SK-N-SH (cell line): ENCODE results near the gene LCMT2. TPM values are rescaled to one million over a fixed set of nuclear protein-coding genes. Genes with fewer than 3 reads are reported as not detected.

Experiments
- CTCF ChIA-PET: fragments of 300-600, 350-600 bp; formaldehyde crosslinking; extraction: SDS; loops from one replicate; lab custom pipeline; 2021; lab: Yijun Ruan, JAX
- POLR2A ChIA-PET: fragments of 350-600 bp; sonication (Branson Sonifier 250); formaldehyde crosslinking; extraction: SDS; loops from one replicate; lab custom pipeline; 2020; ENCODE audit warnings: antibody characterized with exemption, inconsistent platforms; lab: Yijun Ruan, JAX
- DNase-seq: peaks from one replicate; pipeline ENCODE4 v3.0.0; 2012
- H2AFZ ChIP-seq: fragments of 200-600 bp; sonication (generic); 2 replicates; pipeline ENCODE4 v1.8.1; 2016; ENCODE audit warnings: antibody characterized with exemption, mild to moderate bottlenecking, low read depth
- H3F3A ChIP-seq: fragments of 200-600 bp; sonication (generic); replicated peaks from 2 replicates; pipeline ENCODE3; 2016; ENCODE audit warnings: antibody characterized with exemption, mild to moderate bottlenecking; ENCODE audit not compliant: insufficient read depth
- H3K27ac ChIP-seq, 2 experiments: fragments of 200-500 bp in 1 of 2; fragments of 200-600 bp in 1 of 2; sonication (Bioruptor generic) in 1 of 2; sonication (generic), shearing (Covaris generic) in 1 of 2; 2 replicates each; pipeline versions ENCODE4 v1.5.1 to v1.6.1; 2014 to 2016; ENCODE audit warnings: low read depth in 2 of 2, inconsistent platforms in 1 of 2, low read length in 1 of 2, mild to moderate bottlenecking in 1 of 2, mixed read lengths in 1 of 2
- H3K27me3 ChIP-seq: fragments of 200-600 bp; sonication (generic), shearing (Covaris generic); 2 replicates; pipeline ENCODE4 v1.6.1; 2016; ENCODE audit warnings: mixed run types; ENCODE audit not compliant: insufficient read depth
- H3K36me3 ChIP-seq, 2 experiments: fragments of 200-500 bp in 1 of 2; fragments of 200-600 bp in 1 of 2; sonication (Bioruptor generic) in 1 of 2; sonication (generic) in 1 of 2; replicated peaks in 1 of 2; 2 replicates each; pipeline versions ENCODE3 to v1.5.1; 2014 to 2016; ENCODE audit warnings: low read length in 1 of 2, mild to moderate bottlenecking in 1 of 2; ENCODE audit not compliant: insufficient read depth in 2 of 2, control insufficient read depth in 1 of 2
- H3K4me1 ChIP-seq, 2 experiments: fragments of 200-500 bp in 1 of 2; fragments of 200-600 bp in 1 of 2; sonication (Bioruptor generic) in 1 of 2; sonication (generic), shearing (Covaris generic) in 1 of 2; 2 replicates each; pipeline versions ENCODE4 v1.5.1 to v1.6.1; 2014 to 2016; ENCODE audit warnings: low read depth in 1 of 2, low read length in 1 of 2, mixed run types in 1 of 2; ENCODE audit not compliant: insufficient read depth in 2 of 2, control insufficient read depth in 1 of 2
- H3K4me2 ChIP-seq: fragments of 200-600 bp; sonication (generic), shearing (Covaris generic); 2 replicates; pipeline ENCODE4 v1.6.1; 2017; ENCODE audit warnings: mixed run types
- H3K4me3 ChIP-seq, 2 experiments: fragments of 200-500 bp in 1 of 2; fragments of 200-600 bp in 1 of 2; sonication (Bioruptor generic) in 1 of 2; sonication (generic), shearing (Covaris generic) in 1 of 2; 2 replicates each; pipeline versions ENCODE4 v1.5.1 to v1.8.1; 2014 to 2016; ENCODE audit warnings: low read depth in 2 of 2, inconsistent platforms in 1 of 2, low read length in 1 of 2, mild to moderate bottlenecking in 1 of 2, mixed read lengths in 1 of 2, moderate library complexity in 1 of 2
- H3K79me2 ChIP-seq: fragments of 200-600 bp; sonication (generic); 2 replicates; pipeline ENCODE4 v1.8.1; 2017; ENCODE audit warnings: mild to moderate bottlenecking; ENCODE audit not compliant: insufficient read depth
- H3K9ac ChIP-seq: fragments of 200-600 bp; sonication (generic); 2 replicates; pipeline ENCODE4 v1.6.1; 2017; ENCODE audit warnings: mixed run types
- H3K9me2 ChIP-seq: fragments of 200-600 bp; sonication (generic); 2 replicates; pipeline ENCODE4 v1.6.1; 2017; ENCODE audit warnings: mixed run types
- H3K9me3 ChIP-seq: fragments of 200-600 bp; sonication (generic); 2 replicates; pipeline ENCODE4 v1.6.1; 2017; ENCODE audit warnings: mixed run types, mild to moderate bottlenecking, moderate library complexity
- H4K20me1 ChIP-seq: fragments of 200-600 bp; sonication (generic); 2 replicates; pipeline ENCODE4 v1.6.1; 2017; ENCODE audit warnings: mild to moderate bottlenecking, mixed run types; ENCODE audit not compliant: insufficient read depth
- CHD2 ChIP-seq: fragments of 150-350 bp; IDR thresholded peaks from 2 replicates; pipeline ENCODE4 v1.6.1; 2018; ENCODE audit warnings: low read length; ENCODE audit not compliant: partially characterized antibody
- ELF1 ChIP-seq: IDR thresholded peaks from 2 replicates; pipeline ENCODE4 v1.4.0; 2012
- EP300 ChIP-seq, 2 experiments: IDR thresholded peaks; 2 replicates each; pipeline versions ENCODE4 v1.4.0 to v1.6.1; 2012; ENCODE audit warnings: borderline replicate concordance in 1 of 2, low read depth in 1 of 2, low read length in 1 of 2
- FOXM1 ChIP-seq: IDR thresholded peaks from 2 replicates; pipeline ENCODE4 v1.4.0; 2012; ENCODE audit warnings: low read depth, mild to moderate bottlenecking
- GABPA ChIP-seq: IDR thresholded peaks from 2 replicates; pipeline ENCODE4 v1.4.0; 2012; ENCODE audit warnings: low read depth, mild to moderate bottlenecking
- GATA2 ChIP-seq: sonication (generic); formaldehyde crosslinking; IDR thresholded peaks from 2 replicates; pipeline ENCODE4 v1.5.0; 2020; ENCODE audit warnings: mild to moderate bottlenecking, missing genetic modification reagents
- IRF3 ChIP-seq: fragments of 150-350 bp; IDR thresholded peaks from 2 replicates; pipeline ENCODE4 v1.6.1; 2016; ENCODE audit warnings: mild to moderate bottlenecking, low read depth, low read length
- JUND ChIP-seq: IDR thresholded peaks from 2 replicates; pipeline ENCODE4 v1.4.0; 2012
- MAX ChIP-seq: IDR thresholded peaks from 2 replicates; pipeline ENCODE4 v1.4.0; 2012; ENCODE audit warnings: low read depth
- MXI1 ChIP-seq: IDR thresholded peaks from 2 replicates; pipeline ENCODE4 v1.6.1; 2012; ENCODE audit warnings: mild to moderate bottlenecking, low read depth, low read length, improper control_type of control experiment
- NFIC ChIP-seq: IDR thresholded peaks from 2 replicates; pipeline ENCODE4 v1.4.0; 2012; ENCODE audit warnings: borderline replicate concordance
- NRF1 ChIP-seq: IDR thresholded peaks from 2 replicates; pipeline ENCODE4 v1.6.1; 2012; ENCODE audit warnings: low read depth, mild to moderate bottlenecking, low read length
- PBX3 ChIP-seq: IDR thresholded peaks from 2 replicates; pipeline ENCODE4; 2012
- RCOR1 ChIP-seq: fragments of 150-350 bp; IDR thresholded peaks from 2 replicates; pipeline ENCODE4 v1.6.1; 2017; ENCODE audit warnings: antibody characterized with exemption, low read length
- REST ChIP-seq: IDR thresholded peaks from 2 replicates; pipeline ENCODE4 v1.6.1; 2012; ENCODE audit warnings: mild to moderate bottlenecking, low read depth, low read length, moderate library complexity
- RFX5 ChIP-seq: IDR thresholded peaks from 2 replicates; pipeline ENCODE4 v1.6.1; 2012; ENCODE audit warnings: mild to moderate bottlenecking, improper control_type of control experiment, low read length
- RXRA ChIP-seq: IDR thresholded peaks from 2 replicates; pipeline ENCODE4 v1.4.0; 2012; ENCODE audit warnings: low read depth, mild to moderate bottlenecking, borderline replicate concordance
- SIN3A ChIP-seq: IDR thresholded peaks from 2 replicates; pipeline ENCODE4 v1.6.1; 2012; ENCODE audit warnings: low read depth, mild to moderate bottlenecking, low read length, moderate library complexity, borderline replicate concordance
- SMC3 ChIP-seq: IDR thresholded peaks from 2 replicates; pipeline ENCODE4 v1.6.1; 2012; ENCODE audit warnings: low read depth, low read length, improper control_type of control experiment
- TAF1 ChIP-seq: IDR thresholded peaks from 2 replicates; pipeline ENCODE4 v1.6.1; 2012; ENCODE audit warnings: low read depth, mild to moderate bottlenecking, low read length, moderate library complexity, borderline replicate concordance
- TCF12 ChIP-seq: IDR thresholded peaks from 2 replicates; pipeline ENCODE4 v1.4.0; 2012
- TEAD4 ChIP-seq: IDR thresholded peaks from 2 replicates; pipeline ENCODE4 v1.4.0; 2012; ENCODE audit warnings: mild to moderate bottlenecking, borderline replicate concordance; ENCODE audit not compliant: insufficient read depth
- USF2 ChIP-seq: fragments of 150-350 bp; IDR thresholded peaks from 2 replicates; pipeline ENCODE4 v1.6.1; 2017; ENCODE audit warnings: antibody characterized with exemption, low read length, low read depth, borderline replicate concordance
- YY1 ChIP-seq: IDR thresholded peaks from 2 replicates; pipeline ENCODE4 v1.4.0; 2012; ENCODE audit warnings: low read depth, mild to moderate bottlenecking
- WGBS: methylation state at CpG from one replicate; pipeline ENCODE4 v1.1.6; 2017; ENCODE audit warnings: low lambda C conversion rate; 5-methylcytosine and 5-hydroxymethylcytosine counted together
- polyA plus RNA-seq, 3 experiments: library from polyadenylated mRNA; depleted of rRNA; stranded (reverse); fragments of >200 nt; gene quantifications; 2 replicates each; pipeline ENCODE4 v1.2.3, GENCODE V29; 2012

LCMT2 gene
- polyA plus RNA-seq, 1 of the 3 experiments (the other 2 are of a cell fraction): 7.1 TPM

GRCh38 chr15:43370975-43371974, 40.9 kb upstream of the LCMT2 start, which contains the start of the genes TUBGCP4 and ZSCAN29:
Gene TUBGCP4 (plus strand): TSS chr15:43371101. CDS start chr15:43371355, 254 bp downstream.
Gene ZSCAN29 (minus strand): TSS chr15:43371043. CDS start chr15:43369913, 1,130 bp downstream.
- 4% methylated on average over 18 of the region's 66 CpGs for WGBS
- peak within 1 kb of the TSS; percentile 67 to 82 for H3K4me3 ChIP-seq
- ChIA-PET CTCF (interaction anchor here (0.6 to 2.1 kb wide), 10 partner anchors 11 to 159 kb away, joined by 3 to 8 read pairs (median 3); no protein-coding TSS in a partner anchor), POLR2A (interaction anchor here (0.6 to 2.0 kb wide), 5 partner anchors 10 to 140 kb away, joined by 3 to 7 read pairs (median 3); no protein-coding TSS in a partner anchor)
- no peaks in the 10 kb centered on the region for H3F3A ChIP-seq
- H3K9me2 ChIP-seq: no peaks in the 10 kb centered on the region
- no peaks in the 10 kb centered on the region for H4K20me1 ChIP-seq
- peak within 1 kb of the TSS; percentile 70 for H3K9ac ChIP-seq
- H3K9me3 ChIP-seq: no peaks in the 10 kb centered on the region
- H3K4me1 ChIP-seq: peaks cover 6 to 16% of the 10 kb centered on the region in 2 experiments; a peak in 2 of 4 replicates
- H3K79me2 ChIP-seq: peaks cover 45% of the 10 kb centered on the region
- peak within 1 kb of the TSS; percentile 26 to 76; a peak in 3 of 4 replicates for H3K27ac ChIP-seq
- H3K4me2 ChIP-seq: peak within 1 kb of the TSS; percentile 80
- H2AFZ ChIP-seq: peak within 1 kb of the TSS; percentile 96
- no peaks in the 10 kb centered on the region for H3K27me3 ChIP-seq
- H3K36me3 ChIP-seq: peaks cover 22 to 29% of the 10 kb centered on the region in 2 experiments
- DNase-seq: peak; percentile 99
- peak; percentile 71 for TF ChIP-seq GABPA
- no peak for TF ChIP-seq GATA2
- TF ChIP-seq REST: 0 out of 2 replicates have a peak, but pooled peaks have one; percentile 24
- TF ChIP-seq JUND: no peak
- no peak for TF ChIP-seq PBX3
- TF ChIP-seq USF2: no peak
- no peak for TF ChIP-seq TEAD4
- no peak for TF ChIP-seq SIN3A
- TF ChIP-seq IRF3: no peak
- no peak for TF ChIP-seq RCOR1
- TF ChIP-seq EP300 (IDR thresholded peaks at IDR 0.05; ENCODE audit: borderline replicate concordance in 1 of 2, low read depth in 1 of 2, low read length in 1 of 2): no peak
- TF ChIP-seq RFX5: no peak
- peak; percentile 68 for TF ChIP-seq ELF1
- peak; percentile 44; the same call in 1 of the 2 replicates for TF ChIP-seq TAF1
- peak; percentile 8; the same call in 1 of the 2 replicates for TF ChIP-seq MAX
- no peak for TF ChIP-seq RXRA
- TF ChIP-seq NRF1: peak; percentile 71
- no peak for TF ChIP-seq TCF12
- TF ChIP-seq NFIC: no peak
- no peak for TF ChIP-seq CHD2
- TF ChIP-seq SMC3: no peak
- TF ChIP-seq FOXM1: no peak
- no peak for TF ChIP-seq YY1
- TF ChIP-seq MXI1: peak; percentile 62; the same call in 1 of the 2 replicates
